Keratinocyte (primary cell): ENCODE results near the gene LPCAT1. TPM values are rescaled to one million over a fixed set of nuclear protein-coding genes. Genes with fewer than 3 reads are reported as not detected.

ENCODE experiments used
- DNase-seq: peaks from one replicate; pipeline ENCODE4 v3.0.0-alpha.2; 2011; ENCODE audit warnings: low read depth, missing footprints, low spot score
- FAIRE-seq: peaks from 2 replicates; lab custom pipeline; 2011; peaks lifted over from hg19 to GRCh38; lab: Jason Lieb, UNC
- H2AFZ ChIP-seq: 2 replicates; pipeline ENCODE4 v1.6.0; 2012; ENCODE audit warnings: low read length, control low read depth, inconsistent platforms; ENCODE audit not compliant: control insufficient read depth
- H3K27ac ChIP-seq: 2 replicates; pipeline ENCODE4 v1.5.1; 2011; ENCODE audit warnings: low read length; ENCODE audit not compliant: control insufficient read depth, insufficient read depth
- H3K27me3 ChIP-seq: 3 replicates; pipeline ENCODE4 v1.6.0; 2011; ENCODE audit warnings: low read length; ENCODE audit not compliant: control insufficient read depth, insufficient read depth; ENCODE audit errors: extremely low read depth
- H3K36me3 ChIP-seq, 2 experiments: 2 replicates in 1 of 2; 3 replicates in 1 of 2; pipeline ENCODE4 v1.5.1; 2011; ENCODE audit warnings: low read length in 2 of 2, mild to moderate bottlenecking in 1 of 2; ENCODE audit not compliant: control insufficient read depth in 2 of 2, insufficient read depth in 2 of 2; ENCODE audit errors: extremely low read depth in 1 of 2
- H3K4me1 ChIP-seq: 3 replicates; pipeline ENCODE4 v1.5.1; 2011; ENCODE audit warnings: low read length; ENCODE audit not compliant: control insufficient read depth, insufficient read depth; ENCODE audit errors: extremely low read depth
- H3K4me2 ChIP-seq: 3 replicates; pipeline ENCODE4 v1.6.0; 2011; ENCODE audit warnings: low read depth, low read length; ENCODE audit not compliant: control insufficient read depth, insufficient read depth; ENCODE audit errors: extremely low read depth
- H3K4me3 ChIP-seq, 3 experiments: fragments of 200-600 bp in 1 of 3; sonication (generic) in 1 of 3; 2 replicates in 2 of 3; 3 replicates in 1 of 3; pipeline ENCODE4 v1.5.1; 2011 to 2016; ENCODE audit warnings: low read length in 3 of 3, mild to moderate bottlenecking in 3 of 3, control low read depth in 2 of 3, inconsistent platforms in 1 of 3, low read depth in 1 of 3, mixed read lengths in 1 of 3, mixed run types in 1 of 3, moderate library complexity in 1 of 3; ENCODE audit not compliant: control insufficient read depth in 2 of 3, insufficient read depth in 2 of 3; ENCODE audit errors: extremely low read depth in 1 of 3
- H3K79me2 ChIP-seq: 2 replicates; pipeline ENCODE4 v1.6.0; 2012; ENCODE audit warnings: low read length; ENCODE audit not compliant: control insufficient read depth, insufficient read depth
- H3K9ac ChIP-seq: 3 replicates; pipeline ENCODE4 v1.6.0; 2011; ENCODE audit warnings: low read length; ENCODE audit not compliant: control insufficient read depth, insufficient read depth; ENCODE audit errors: extremely low read depth
- H3K9me1 ChIP-seq: 3 replicates; pipeline ENCODE4 v1.6.0; 2011; ENCODE audit warnings: low read length; ENCODE audit not compliant: control insufficient read depth, insufficient read depth; ENCODE audit errors: extremely low read depth
- H3K9me3 ChIP-seq: 2 replicates; pipeline ENCODE4 v1.5.1; 2012; ENCODE audit warnings: low read depth, low read length; ENCODE audit not compliant: control insufficient read depth
- H4K20me1 ChIP-seq: 3 replicates; pipeline ENCODE4 v1.6.0; 2011; ENCODE audit warnings: low read length; ENCODE audit not compliant: control insufficient read depth, insufficient read depth; ENCODE audit errors: extremely low read depth
- CTCF ChIP-seq, 3 experiments: IDR thresholded peaks in 1 of 3; conservative IDR thresholded peaks in 1 of 3; optimal IDR thresholded peaks in 1 of 3; 2 replicates in 2 of 3; 3 replicates in 1 of 3; pipeline versions ENCODE3 to v1.5.1; 2011; ENCODE audit warnings: low read length in 3 of 3, mild to moderate bottlenecking in 3 of 3, moderate library complexity in 2 of 3, control low read depth in 1 of 3, inconsistent platforms in 1 of 3; ENCODE audit not compliant: insufficient read depth in 2 of 3; ENCODE audit errors: extremely low read depth in 1 of 3
- EZH2 ChIP-seq: IDR thresholded peaks from one replicate; pipeline ENCODE4 v1.6.1; 2012; ENCODE audit warnings: inconsistent platforms, mild to moderate bottlenecking, low read length, moderate library complexity
- dilution Hi-C: fragments of 300-500 bp; cut with MboI; formaldehyde crosslinking; loops from one replicate; pipeline ENCODE4 v1.7.0; 2020; ENCODE audit warnings: low sequenced_read_pairs; ENCODE audit not compliant: extremely low pct_ligation_motif_present
- polyA plus RNA-seq, 5 experiments: library from polyadenylated mRNA; depleted of rRNA in 3 of 5; stranded (reverse) in 3 of 5; stranded (forward) in 1 of 5; unstranded in 1 of 5; fragments of >200 nt; gene quantifications; 1 replicate in 1 of 5; 2 replicates in 3 of 5; 3 replicates in 1 of 5; pipeline versions ENCODE4 v1.2.1 to v1.2.3, GENCODE V29; 2011 to 2012; ENCODE audit warnings: missing spikeins in 2 of 5, low read depth in 1 of 5, low replicate concordance in 1 of 5

The LPCAT1 gene
- polyA plus RNA-seq, 1 donor (not counting 4 experiments of a cell fraction or from before 2014, with no cell fraction given), result 32.9 TPM

DNA sequence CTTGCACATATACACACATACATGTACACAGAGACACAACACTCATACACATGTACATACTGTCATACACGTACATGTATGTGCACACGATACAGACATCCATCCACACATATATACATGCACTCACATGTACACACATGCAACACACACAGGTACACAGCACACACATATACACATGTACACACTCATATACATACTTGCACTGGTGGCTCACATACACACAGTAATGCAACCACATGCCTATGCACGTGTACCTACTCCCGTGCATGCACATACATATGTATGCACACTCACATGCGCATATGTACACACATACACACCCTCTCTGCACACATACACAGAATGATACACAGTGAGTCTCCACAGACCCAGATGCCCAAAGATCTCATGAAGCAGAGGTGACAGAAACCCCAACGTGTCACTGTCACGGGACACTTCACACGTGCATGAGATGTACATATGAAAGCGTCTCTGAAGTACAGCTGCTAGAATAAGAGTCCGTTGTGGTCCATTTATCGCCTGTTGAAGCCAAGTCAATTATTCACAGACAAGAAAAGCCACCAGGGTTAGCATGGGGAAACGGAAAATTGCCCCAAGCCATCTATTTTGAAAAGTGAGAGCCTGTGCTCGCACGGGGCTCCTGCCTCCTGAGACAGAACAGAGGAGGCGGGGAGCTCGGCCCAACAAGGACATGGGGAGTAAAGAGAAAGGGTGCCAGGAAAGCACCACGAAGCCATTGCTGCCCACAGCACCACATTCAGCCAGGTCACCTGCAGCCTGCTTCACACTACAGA, 24.9 kb downstream of the LPCAT1 start:
- DNase-seq (no peak), FAIRE-seq (no peak)
- Histone ChIP-seq H3K79me2 (peaks cover 57% of the 10 kb centered on the region), H4K20me1 (peaks cover 12% of the 10 kb centered on the region), H3K4me1 (no peaks in the 10 kb centered on the region), H3K9ac (no peak overlapping the region), H3K4me2 (no peak overlapping the region), H2AFZ (no peak overlapping the region), H3K9me1 (no peaks in the 10 kb centered on the region), H3K27me3 (no peaks in the 10 kb centered on the region), H3K9me3 (no peaks in the 10 kb centered on the region), H3K4me3 (no peak overlapping the region), H3K27ac (no peak overlapping the region), H3K36me3 (peaks cover 4 to 24% of the 10 kb centered on the region in 2 experiments)
- TF ChIP-seq EZH2, result no peak
- no peak for TF ChIP-seq CTCF (optimal IDR thresholded peaks at IDR 0.05 in 1 of 3, IDR thresholded peaks at IDR 0.05 in 1 of 3, conservative IDR thresholded peaks at IDR 0.05 in 1 of 3; ENCODE audit: extremely low read depth in 1 of 3, insufficient read depth in 2 of 3, low read length in 3 of 3)
- dilution Hi-C loops, result no loop called here

DNA sequence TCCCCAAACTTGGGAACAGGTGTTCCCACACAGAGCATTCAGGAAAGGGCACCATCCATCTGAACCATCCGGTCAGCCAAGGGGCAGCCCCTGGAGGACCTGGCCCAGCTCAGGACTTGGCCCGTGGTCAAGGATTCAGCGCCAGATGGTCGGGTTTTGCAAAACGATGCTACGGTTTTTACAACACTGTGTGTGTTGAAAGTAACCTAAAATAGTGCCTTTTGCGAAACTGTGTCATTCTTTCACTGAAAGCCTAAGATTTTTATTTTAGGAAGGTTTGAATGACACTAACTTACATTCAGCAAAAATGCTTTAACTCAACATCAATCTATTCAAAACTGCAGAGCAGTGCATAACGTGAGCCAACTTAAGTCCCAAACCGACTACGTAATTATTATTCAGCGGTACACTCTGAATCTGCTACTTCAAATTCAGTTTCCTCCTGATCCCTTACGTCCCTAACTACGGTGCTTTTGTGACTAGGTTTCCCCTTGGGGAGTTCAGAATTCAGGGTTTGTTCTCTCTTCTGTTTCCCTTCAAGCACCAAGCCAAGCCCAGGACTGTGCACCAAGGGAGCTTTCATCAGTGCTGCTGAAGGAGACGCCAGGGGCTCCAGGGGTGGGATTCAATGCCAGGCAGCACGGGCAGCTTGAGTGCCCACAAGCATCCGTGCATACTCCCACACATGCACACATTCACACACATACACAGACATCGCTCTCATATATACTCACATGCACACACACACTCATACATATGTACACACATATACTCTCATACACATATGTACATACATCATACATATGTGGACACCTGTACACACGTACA, 25.8 kb downstream of the LPCAT1 start:
- no peak for FAIRE-seq

More for the DNA sequence above, 25.8 kb downstream of the LPCAT1 start:
- H3K36me3 ChIP-seq, result peaks cover 9 to 27% of the 10 kb centered on the region in 2 experiments
- no peaks in the 10 kb centered on the region for H3K9me1 ChIP-seq
- DNase-seq, result no peak
- no peak for TF ChIP-seq CTCF (optimal IDR thresholded peaks at IDR 0.05 in 1 of 3, IDR thresholded peaks at IDR 0.05 in 1 of 3, conservative IDR thresholded peaks at IDR 0.05 in 1 of 3; ENCODE audit: extremely low read depth in 1 of 3, insufficient read depth in 2 of 3, low read length in 3 of 3)
- no peak for TF ChIP-seq EZH2
- H3K9ac ChIP-seq, result no peak overlapping the region
- no peaks in the 10 kb centered on the region for H3K27me3 ChIP-seq
- peaks cover 11% of the 10 kb centered on the region for H4K20me1 ChIP-seq
- dilution Hi-C loops, result no loop called here
- no peak overlapping the region for H2AFZ ChIP-seq
- H3K4me3 ChIP-seq, result no peak overlapping the region
- H3K27ac ChIP-seq, result no peak overlapping the region
- H3K9me3 ChIP-seq, result no peaks in the 10 kb centered on the region
- H3K79me2 ChIP-seq, result peaks cover 49% of the 10 kb centered on the region
- no peak overlapping the region for H3K4me2 ChIP-seq
- no peaks in the 10 kb centered on the region for H3K4me1 ChIP-seq
